ENCODE results near the gene SEC61B.

- TF ChIP-seq SUZ12 (IDR thresholded peaks at IDR 0.05; ENCODE audit: extremely low read depth, insufficient read depth, insufficient read length) (no peak), YY1 (IDR thresholded peaks at IDR 0.05; ENCODE audit: insufficient read depth, insufficient read length) (no peak)
Measured at GRCh38 chr9:99180199-99180598, 41.9 kb upstream of the SEC61B start.
